Activated B cell treated with CpG ODN at 0.5 μM for 24 hours (primary cell): ENCODE results near the gene FXYD7. TPM values are rescaled to one million over a fixed set of nuclear protein-coding genes. Genes with fewer than 3 reads are reported as not detected.

Experiments
- ATAC-seq: fragments of 200-7000 bp; cut with Tn5 transposase; one replicate; pipeline ENCODE4 v1.10.0; 2021; ENCODE audit warnings: low read depth, mild to moderate bottlenecking, moderate library complexity
- CTCF ChIA-PET: fragments of 350-600 bp; sonication (Branson Sonifier 250); formaldehyde crosslinking; loops from one replicate; lab custom pipeline; 2021; ENCODE audit warnings: antibody characterized with exemption; lab: Charles Lee
- POLR2A ChIA-PET: fragments of 350-600 bp; sonication (Branson Sonifier 250); formaldehyde crosslinking; loops from one replicate; lab custom pipeline; 2021; ENCODE audit warnings: antibody characterized with exemption; lab: Charles Lee
- DNase-seq: peaks from one replicate; pipeline ENCODE4 v3.0.0; 2022
- H3K27ac Mint-ChIP-seq: one replicate; pipeline ENCODE4 v1.8.0; 2020; ENCODE audit warnings: mixed read lengths
- H3K27me3 Mint-ChIP-seq: one replicate; pipeline ENCODE4 v1.8.0; 2021; ENCODE audit warnings: mixed read lengths
- H3K36me3 Mint-ChIP-seq: one replicate; pipeline ENCODE4 v1.8.0; 2021; ENCODE audit warnings: low read depth, mixed read lengths
- H3K4me1 Mint-ChIP-seq: one replicate; pipeline ENCODE4 v1.8.0; 2021; ENCODE audit warnings: mixed read lengths
- H3K4me3 Mint-ChIP-seq: one replicate; pipeline ENCODE4 v1.8.0; 2020; ENCODE audit warnings: mild to moderate bottlenecking, mixed read lengths
- H3K9me3 Mint-ChIP-seq: one replicate; pipeline ENCODE4 v1.8.0; 2020; ENCODE audit warnings: mixed read lengths
- intact Hi-C: fragments of 100-400 bp; cut with micrococcal nuclease; formaldehyde crosslinking; loops from one replicate; pipeline ENCODE4 v1.15.1; 2024
- total RNA-seq: library from RNA; stranded (reverse); gene quantifications from 2 replicates; pipeline ENCODE4 v1.2.3, GENCODE V29; 2022
- TF ChIP-seq, protein P1 (sequence below): fragments of 200-600 bp; IDR thresholded peaks from one replicate; pipeline ENCODE4 v1.8.0; 2022; ENCODE audit warnings: antibody characterized with exemption, mild to moderate bottlenecking

The FXYD7 gene
- total RNA-seq, 1 donor from 2014 or later, result 3.0 TPM

DNA sequence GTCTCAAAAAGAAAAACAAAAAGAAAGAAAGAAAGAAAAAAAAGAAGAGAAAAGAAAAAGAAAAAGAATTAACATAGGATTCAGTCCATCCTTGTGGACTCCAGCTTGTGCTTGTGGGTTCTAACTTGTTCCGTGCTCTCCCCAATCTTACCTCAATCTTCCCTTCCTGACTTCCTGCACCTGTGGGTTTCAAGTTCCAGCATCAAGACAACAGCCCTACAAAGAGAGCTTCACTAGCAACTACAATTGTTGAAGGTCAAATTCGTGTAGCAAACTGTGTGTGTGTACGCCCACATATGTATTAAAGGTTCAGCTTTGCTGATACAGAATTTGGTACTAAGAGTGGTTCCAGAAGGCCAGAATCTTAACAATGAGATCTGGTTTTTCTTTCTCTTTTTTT, 36.8 kb downstream of the FXYD7 start:
- ATAC-seq (no peak), DNase-seq (no peak)
- Mint-ChIP-seq H3K27me3 (no peaks in the 10 kb centered on the region), H3K4me1 (peaks cover 3% of the 10 kb centered on the region), H3K36me3 (no peaks in the 10 kb centered on the region), H3K9me3 (peaks cover 9% of the 10 kb centered on the region), H3K27ac (no peak overlapping the region), H3K4me3 (no peak overlapping the region)
- CTCF ChIA-PET, result interaction anchor here (0.6 to 1.2 kb wide), 2 partner anchors 26 to 38 kb away, joined by 3 read pairs; partner anchors contain the start of gene FXYD5
- POLR2A ChIA-PET, result interaction anchor here (0.8 kb wide), 1 partner anchor 25 kb away, joined by 3 read pairs; the partner anchor contains the start of gene FXYD5
- intact Hi-C loops, result no loop called here
- TF ChIP-seq, protein P1, sequence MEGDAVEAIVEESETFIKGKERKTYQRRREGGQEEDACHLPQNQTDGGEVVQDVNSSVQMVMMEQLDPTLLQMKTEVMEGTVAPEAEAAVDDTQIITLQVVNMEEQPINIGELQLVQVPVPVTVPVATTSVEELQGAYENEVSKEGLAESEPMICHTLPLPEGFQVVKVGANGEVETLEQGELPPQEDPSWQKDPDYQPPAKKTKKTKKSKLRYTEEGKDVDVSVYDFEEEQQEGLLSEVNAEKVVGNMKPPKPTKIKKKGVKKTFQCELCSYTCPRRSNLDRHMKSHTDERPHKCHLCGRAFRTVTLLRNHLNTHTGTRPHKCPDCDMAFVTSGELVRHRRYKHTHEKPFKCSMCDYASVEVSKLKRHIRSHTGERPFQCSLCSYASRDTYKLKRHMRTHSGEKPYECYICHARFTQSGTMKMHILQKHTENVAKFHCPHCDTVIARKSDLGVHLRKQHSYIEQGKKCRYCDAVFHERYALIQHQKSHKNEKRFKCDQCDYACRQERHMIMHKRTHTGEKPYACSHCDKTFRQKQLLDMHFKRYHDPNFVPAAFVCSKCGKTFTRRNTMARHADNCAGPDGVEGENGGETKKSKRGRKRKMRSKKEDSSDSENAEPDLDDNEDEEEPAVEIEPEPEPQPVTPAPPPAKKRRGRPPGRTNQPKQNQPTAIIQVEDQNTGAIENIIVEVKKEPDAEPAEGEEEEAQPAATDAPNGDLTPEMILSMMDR, result no peak

DNA sequence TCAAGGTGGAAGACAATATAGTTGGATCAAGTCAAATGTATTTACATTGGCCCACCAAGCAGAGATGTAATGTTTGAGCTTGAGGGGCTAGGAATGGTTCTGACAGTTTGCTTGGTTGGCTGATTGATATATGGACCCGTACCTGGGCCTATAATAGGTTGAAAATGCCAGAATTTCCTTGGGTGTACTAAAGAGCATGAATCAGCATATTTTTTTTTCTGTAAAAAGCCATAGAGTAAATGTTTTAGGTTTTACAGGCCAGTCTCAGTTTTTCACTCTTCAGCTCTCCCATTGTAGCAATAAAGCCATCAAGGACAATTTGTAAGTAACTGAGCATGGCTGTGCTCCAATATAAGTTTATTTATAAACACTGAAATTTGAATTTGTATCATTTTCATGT, 38.3 kb downstream of the FXYD7 start:
- TF ChIP-seq, protein P1, result no peak
- DNase-seq (no peak), ATAC-seq (no peak)
- Mint-ChIP-seq H3K4me1 (peaks cover 3% of the 10 kb centered on the region), H3K27me3 (no peaks in the 10 kb centered on the region), H3K9me3 (peaks cover 9% of the 10 kb centered on the region), H3K36me3 (no peaks in the 10 kb centered on the region), H3K4me3 (no peak overlapping the region), H3K27ac (no peak overlapping the region)
- ChIA-PET POLR2A (no interaction called here), CTCF (no interaction called here)
- intact Hi-C loops, result no loop called here

DNA sequence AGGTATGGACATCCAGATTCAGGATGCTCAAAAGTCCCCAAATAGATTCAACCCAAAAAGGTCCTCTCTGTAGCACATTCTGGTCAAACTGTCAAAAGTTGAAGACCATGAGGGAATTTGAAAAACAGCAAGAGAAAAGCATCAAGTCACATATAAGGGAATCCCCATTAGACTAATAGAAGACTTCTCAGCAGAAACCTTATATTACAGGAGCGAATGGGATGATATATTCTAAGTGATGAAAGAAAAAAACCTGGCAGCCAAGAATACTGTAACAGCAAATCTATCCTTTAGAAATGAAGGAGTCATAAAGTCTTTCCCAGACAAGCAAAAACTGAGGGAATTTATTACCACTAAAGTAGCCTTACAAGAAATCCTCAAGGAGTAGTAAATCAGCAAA, 41.2 kb downstream of the FXYD7 start:
- Mint-ChIP-seq H3K4me3 (no peak overlapping the region), H3K27me3 (no peaks in the 10 kb centered on the region), H3K36me3 (no peaks in the 10 kb centered on the region), H3K27ac (no peak overlapping the region), H3K9me3 (peaks cover 7% of the 10 kb centered on the region), H3K4me1 (no peaks in the 10 kb centered on the region)
- ChIA-PET POLR2A (no interaction called here), CTCF (no interaction called here)
- DNase-seq, result no peak
- TF ChIP-seq, protein P1, result no peak
- intact Hi-C loops, result no loop called here
- no peak for ATAC-seq

DNA sequence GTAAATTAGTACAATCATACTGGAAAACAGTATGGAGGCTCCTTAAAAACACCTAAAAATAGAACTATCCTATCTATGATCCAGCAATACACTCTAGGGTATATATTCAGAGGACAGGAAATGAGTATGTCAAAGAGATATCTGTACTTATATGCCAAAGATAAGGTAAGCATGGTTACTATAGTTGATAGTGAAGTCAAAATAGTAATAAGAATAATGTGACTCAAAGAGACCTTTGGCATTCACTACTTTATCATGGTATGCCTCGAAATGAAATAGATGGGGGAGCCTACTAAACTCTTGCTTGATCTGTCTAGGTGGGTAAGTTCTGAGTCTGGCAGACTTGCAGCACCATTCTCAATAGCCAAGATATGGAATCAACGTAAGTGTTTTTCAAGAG, 41.8 kb downstream of the FXYD7 start:
- Mint-ChIP-seq H3K4me1 (no peaks in the 10 kb centered on the region), H3K36me3 (no peaks in the 10 kb centered on the region), H3K27ac (no peak overlapping the region), H3K9me3 (peaks cover 7% of the 10 kb centered on the region), H3K27me3 (no peaks in the 10 kb centered on the region), H3K4me3 (no peak overlapping the region)
- ChIA-PET CTCF (no interaction called here), POLR2A (no interaction called here)
- ATAC-seq, result no peak
- intact Hi-C loops, result no loop called here
- no peak for DNase-seq
- TF ChIP-seq, protein P1, result no peak

DNA sequence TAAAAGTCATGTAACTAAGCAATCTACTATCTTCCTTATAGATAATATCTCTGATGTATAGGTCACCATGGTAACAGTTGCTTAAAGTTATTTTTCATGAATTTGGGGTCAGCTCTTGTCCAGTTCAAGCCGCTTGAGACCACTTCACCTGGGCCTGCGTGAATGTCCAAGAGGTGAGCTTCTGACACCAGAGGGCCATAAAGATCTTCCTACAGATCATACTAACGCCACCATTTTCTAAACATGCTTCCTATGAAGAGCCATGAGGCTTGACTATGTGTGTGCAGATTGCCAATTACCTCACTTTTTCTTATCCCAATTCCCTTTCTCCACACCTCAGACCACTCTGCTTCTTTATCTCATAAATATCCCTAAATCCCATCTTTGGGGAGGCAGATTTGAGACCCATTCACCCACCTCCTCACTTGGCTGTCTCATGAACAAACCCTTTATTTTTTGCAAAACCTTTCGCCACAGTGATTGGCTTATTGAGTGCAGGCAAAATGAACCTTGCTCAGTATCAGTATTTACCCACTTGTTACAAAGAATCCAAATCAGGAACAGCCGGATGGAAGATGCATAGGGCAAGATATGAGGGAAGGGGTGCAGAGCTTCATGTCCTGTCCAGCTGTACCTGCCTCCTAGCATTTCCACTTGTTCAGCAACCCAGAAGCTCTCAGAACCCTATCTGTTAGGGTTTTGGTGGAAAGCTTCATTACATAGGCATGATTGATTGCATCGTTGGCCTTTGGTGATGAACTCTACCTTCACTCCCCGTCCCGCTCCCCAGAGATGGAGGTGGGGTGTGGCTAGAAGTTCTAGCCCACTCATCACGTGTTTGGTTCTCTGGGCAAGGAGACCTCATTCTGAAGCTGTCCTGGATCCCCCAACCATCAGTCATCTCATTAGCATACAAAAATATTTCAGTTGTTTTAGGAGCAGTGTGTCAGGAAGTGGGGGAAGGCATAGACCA, 51.2 kb downstream of the FXYD7 start:
- ChIA-PET CTCF (interaction anchor here (0.8 to 1.5 kb wide), 4 partner anchors 21 to 139 kb away, joined by 3 to 5 read pairs (median 3); partner anchors contain the start of gene FXYD5), POLR2A (interaction anchor here (0.6 to 1.1 kb wide), 3 partner anchors 11 to 70 kb away, joined by 4 to 13 read pairs (median 8); no protein-coding TSS in a partner anchor)
- no peak for DNase-seq
- Mint-ChIP-seq H3K36me3 (no peaks in the 10 kb centered on the region), H3K27ac (no peak overlapping the region), H3K4me3 (no peak overlapping the region), H3K4me1 (peaks cover 8% of the 10 kb centered on the region), H3K9me3 (no peaks in the 10 kb centered on the region), H3K27me3 (peaks cover 1% of the 10 kb centered on the region)
- ATAC-seq, result no peak
- TF ChIP-seq, protein P1, result no peak
- intact Hi-C loops, result no loop called here
